Hepatocyte (in vitro differentiated cells): ENCODE data around the gene CBY2. TPM values are rescaled to one million over a fixed set of nuclear protein-coding genes. Genes with fewer than 3 reads are reported as not detected.

Experiments used
- DNase-seq: peaks from one replicate; pipeline ENCODE4 v3.0.0-alpha.2; 2016; ENCODE audit warnings: low spot score
- H2AFZ ChIP-seq: fragments of 200-600 bp; sonication (generic); 2 replicates; pipeline ENCODE4 v1.6.0; 2016; ENCODE audit warnings: antibody characterized with exemption, mild to moderate bottlenecking
- H3K27ac ChIP-seq: fragments of 200-600 bp; sonication (generic); 2 replicates; pipeline ENCODE4 v1.5.1; 2016; ENCODE audit warnings: mild to moderate bottlenecking
- H3K27me3 ChIP-seq: fragments of 200-600 bp; sonication (generic); 2 replicates; pipeline ENCODE4 v1.6.1; 2016
- H3K36me3 ChIP-seq: fragments of 200-600 bp; sonication (generic); replicated peaks from 2 replicates; pipeline ENCODE4 v1.5.1; 2016; ENCODE audit warnings: low read depth; ENCODE audit not compliant: insufficient read depth
- H3K4me1 ChIP-seq: fragments of 200-600 bp; sonication (generic); 2 replicates; pipeline ENCODE4 v1.5.1; 2016; ENCODE audit warnings: mild to moderate bottlenecking, moderate library complexity; ENCODE audit not compliant: insufficient read depth
- H3K4me2 ChIP-seq: fragments of 200-600 bp; sonication (generic); 2 replicates; pipeline ENCODE4 v1.6.0; 2016
- H3K4me3 ChIP-seq: fragments of 200-600 bp; sonication (generic); 2 replicates; pipeline ENCODE4 v1.5.1; 2016; ENCODE audit warnings: mild to moderate bottlenecking
- H3K79me2 ChIP-seq: fragments of 200-600 bp; sonication (generic); 2 replicates; pipeline ENCODE4 v1.6.0; 2017; ENCODE audit warnings: mild to moderate bottlenecking
- H3K9me2 ChIP-seq: fragments of 200-600 bp; sonication (generic); replicated peaks from 2 replicates; pipeline ENCODE4 v1.6.0; 2017; ENCODE audit warnings: mild to moderate bottlenecking; ENCODE audit not compliant: insufficient read depth
- H3K9me3 ChIP-seq: fragments of 200-600 bp; sonication (generic); 2 replicates; pipeline ENCODE4 v1.5.1; 2016; ENCODE audit warnings: low read depth, mild to moderate bottlenecking
- H4K20me1 ChIP-seq: fragments of 200-600 bp; sonication (generic); 2 replicates; pipeline ENCODE4 v1.6.0; 2016; ENCODE audit warnings: mild to moderate bottlenecking; ENCODE audit not compliant: insufficient read depth, poor library complexity, severe bottlenecking
- CTCF ChIP-seq: fragments of 200-600 bp; sonication (generic); IDR thresholded peaks from 2 replicates; pipeline ENCODE4 v1.5.1; 2016; ENCODE audit warnings: antibody characterized with exemption, mild to moderate bottlenecking; ENCODE audit not compliant: poor library complexity
- EZH2 ChIP-seq: fragments of 200-600 bp; sonication (generic); IDR thresholded peaks from 2 replicates; pipeline ENCODE4 v1.6.1; 2016; ENCODE audit warnings: antibody characterized with exemption, mild to moderate bottlenecking, borderline replicate concordance
- EZH2phosphoT487 ChIP-seq: fragments of 200-600 bp; sonication (generic); IDR thresholded peaks from one replicate; pipeline ENCODE4 v1.6.1; 2018; ENCODE audit warnings: antibody characterized with exemption, mild to moderate bottlenecking, low read depth, moderate library complexity; ENCODE audit not compliant: unreplicated experiment, severe bottlenecking
- WGBS: methylation state at CpG from one replicate; pipeline ENCODE4 v1.1.6; 2016; ENCODE audit warnings: low lambda C conversion rate; ENCODE audit errors: missing lambda C conversion rate; 5-methylcytosine and 5-hydroxymethylcytosine counted together
- polyA plus RNA-seq: library from polyadenylated mRNA; unstranded; fragments of >200 nt; fragmentation: Nextera tagmentation; extraction: Ambion mirVana; gene quantifications from 2 replicates; pipeline ENCODE4 v1.2.1, GENCODE V29; 2016
- total RNA-seq: library from RNA; depleted of rRNA; stranded (reverse); fragments of >200 nt; gene quantifications from 2 replicates; pipeline ENCODE4 v1.2.3, GENCODE V29; 2014

The CBY2 gene
- total and polyA plus RNA-seq, 2 experiments from 2014 or later = not detected

GRCh38 chr13:45682494-45683008 lies 19.6 kb upstream of the CBY2 start:
- Histone ChIP-seq H3K4me1 (no peaks in the 10 kb centered on the region), H3K4me3 (no peak overlapping the region), H4K20me1 (no peaks in the 10 kb centered on the region), H2AFZ (no peak overlapping the region), H3K36me3 (no peaks in the 10 kb centered on the region), H3K27me3 (no peaks in the 10 kb centered on the region), H3K9me2 (no peaks in the 10 kb centered on the region), H3K9me3 (no peaks in the 10 kb centered on the region), H3K4me2 (no peak overlapping the region), H3K27ac (no peak overlapping the region), H3K79me2 (no peaks in the 10 kb centered on the region)
- WGBS = 51% methylated on average over 3 of the region's 3 CpGs
- DNase-seq = no peak
- no peak for TF ChIP-seq EZH2phosphoT487
- TF ChIP-seq CTCF = no peak
- TF ChIP-seq EZH2 = no peak

GRCh38 chr13:45683701-45684100 lies 18.4 kb upstream of the CBY2 start:
- Histone ChIP-seq H3K4me3 (no peak overlapping the region), H4K20me1 (no peaks in the 10 kb centered on the region), H3K27me3 (no peaks in the 10 kb centered on the region), H3K4me1 (no peaks in the 10 kb centered on the region), H3K4me2 (no peak overlapping the region), H3K9me3 (no peaks in the 10 kb centered on the region), H3K79me2 (no peaks in the 10 kb centered on the region), H3K27ac (no peak overlapping the region), H3K36me3 (no peaks in the 10 kb centered on the region), H2AFZ (no peak overlapping the region), H3K9me2 (no peaks in the 10 kb centered on the region)
- 59% methylated on average over 3 of the region's 3 CpGs for WGBS
- TF ChIP-seq EZH2phosphoT487 = no peak
- TF ChIP-seq CTCF = no peak
- TF ChIP-seq EZH2 = no peak
- no peak for DNase-seq

GRCh38 chr13:45688577-45688976 lies 13.5 kb upstream of the CBY2 start:
- Histone ChIP-seq H3K27me3 (no peaks in the 10 kb centered on the region), H3K79me2 (no peaks in the 10 kb centered on the region), H3K4me3 (no peak overlapping the region), H2AFZ (no peak overlapping the region), H4K20me1 (no peaks in the 10 kb centered on the region), H3K27ac (no peak overlapping the region), H3K36me3 (no peaks in the 10 kb centered on the region), H3K4me2 (no peak overlapping the region), H3K9me2 (no peaks in the 10 kb centered on the region), H3K4me1 (no peaks in the 10 kb centered on the region), H3K9me3 (no peaks in the 10 kb centered on the region)
- TF ChIP-seq EZH2phosphoT487 (no peak), EZH2 (no peak), CTCF (no peak)
- WGBS = 76% methylated on average over 4 of the region's 4 CpGs
- no peak for DNase-seq

- Histone ChIP-seq H3K79me2 (no peaks in the 10 kb centered on the region), H3K4me1 (no peaks in the 10 kb centered on the region), H3K27me3 (no peaks in the 10 kb centered on the region), H3K9me2 (no peaks in the 10 kb centered on the region), H3K36me3 (no peaks in the 10 kb centered on the region), H3K9me3 (no peaks in the 10 kb centered on the region), H3K27ac (no peak overlapping the region), H2AFZ (no peak overlapping the region), H4K20me1 (no peaks in the 10 kb centered on the region), H3K4me2 (no peak overlapping the region), H3K4me3 (no peak overlapping the region)
- no peak for DNase-seq
- no peak for TF ChIP-seq EZH2
- no peak for TF ChIP-seq EZH2phosphoT487
- no peak for TF ChIP-seq CTCF
- WGBS = 61% methylated on average over 2 of the region's 2 CpGs
Measured at GRCh38 chr13:45690636-45691035, 11.5 kb upstream of the CBY2 start.
